ENCODE results near the gene TRAK2. TPM values are rescaled to one million over a fixed set of nuclear protein-coding genes. Genes with fewer than 3 reads are reported as not detected.

The TRAK2 gene
- total RNA-seq, 3 donors from 2014 or later, result 35.4 to 62.2 (median 50.1) TPM

- DNase-seq (ENCODE audit: low spot score in 2 of 2), result no peak
- Histone ChIP-seq H3K27me3 (no peaks in the 10 kb centered on the region), H3K4me1 (peaks cover 0 to 22% of the 10 kb centered on the region in 2 donors), H3K4me3 (no peak overlapping the region), H3K36me3 (no peaks in the 10 kb centered on the region), H3K27ac (no peak overlapping the region), H3K9me3 (no peaks in the 10 kb centered on the region)
- no peak for TF ChIP-seq POLR2AphosphoS5 (IDR thresholded peaks at IDR 0.05)
- TF ChIP-seq CTCF (IDR thresholded peaks at IDR 0.05), result no peak
- no peak for TF ChIP-seq POLR2A (IDR thresholded peaks at IDR 0.05)
- intact Hi-C loops (cut with DNase I; ENCODE audit: low total_unique reads), result no loop called here
These were observed 48.4 kb downstream of the TRAK2 start for GRCh38 chr2:201402651-201403562.

GRCh38 chr2:201401815-201402214, 49.4 kb downstream of the TRAK2 start:
- intact Hi-C loops (cut with DNase I; ENCODE audit: low total_unique reads), result no loop called here
- H3K27me3 ChIP-seq, result no peaks in the 10 kb centered on the region

GRCh38 chr2:201396595-201396994, 54.7 kb downstream of the TRAK2 start:
- Histone ChIP-seq H3K9me3 (no peaks in the 10 kb centered on the region), H3K27ac (no peak overlapping the region), H3K4me1 (no peaks in the 10 kb centered on the region), H3K36me3 (peaks cover 8% of the 10 kb centered on the region), H3K27me3 (no peaks in the 10 kb centered on the region), H3K4me3 (no peak overlapping the region)
- no peak for TF ChIP-seq CTCF (IDR thresholded peaks at IDR 0.05)
- no peak for DNase-seq (ENCODE audit: low spot score in 2 of 2)
- intact Hi-C loops (cut with DNase I; ENCODE audit: low total_unique reads), result no loop called here

More at GRCh38 chr2:201401815-201402214, 49.4 kb downstream of the TRAK2 start:
- Histone ChIP-seq H3K36me3 (no peaks in the 10 kb centered on the region), H3K4me3 (no peak overlapping the region), H3K27ac (peak overlapping the region; percentile 7 to 29), H3K4me1 (peaks cover 0 to 17% of the 10 kb centered on the region in 2 donors), H3K9me3 (no peaks in the 10 kb centered on the region)
- no peak for DNase-seq (ENCODE audit: low spot score in 2 of 2)
- TF ChIP-seq POLR2A (IDR thresholded peaks at IDR 0.05), result no peak
- no peak for TF ChIP-seq CTCF (IDR thresholded peaks at IDR 0.05)
- no peak for TF ChIP-seq POLR2AphosphoS5 (IDR thresholded peaks at IDR 0.05)

- TF ChIP-seq POLR2AphosphoS5 (IDR thresholded peaks at IDR 0.05), result no peak
- no peak for TF ChIP-seq POLR2A (IDR thresholded peaks at IDR 0.05)
- H3K27me3 ChIP-seq, result no peaks in the 10 kb centered on the region
- H3K27ac ChIP-seq, result no peak overlapping the region
- H3K9me3 ChIP-seq, result no peaks in the 10 kb centered on the region
- DNase-seq (ENCODE audit: low spot score in 2 of 2), result no peak
- no peaks in the 10 kb centered on the region for H3K4me1 ChIP-seq
- H3K36me3 ChIP-seq, result peaks cover 5% of the 10 kb centered on the region
- H3K4me3 ChIP-seq, result no peak overlapping the region
- intact Hi-C loops (cut with DNase I; ENCODE audit: low total_unique reads), result no loop called here
These were observed 68.1 kb downstream of the TRAK2 start for GRCh38 chr2:201383136-201383535.

- Histone ChIP-seq H3K27ac (no peak overlapping the region), H3K4me1 (no peaks in the 10 kb centered on the region), H3K4me3 (no peak overlapping the region), H3K27me3 (no peaks in the 10 kb centered on the region), H3K36me3 (peaks cover 5% of the 10 kb centered on the region), H3K9me3 (no peaks in the 10 kb centered on the region)
- TF ChIP-seq POLR2A (IDR thresholded peaks at IDR 0.05) (no peak), POLR2AphosphoS5 (IDR thresholded peaks at IDR 0.05) (no peak), CTCF (IDR thresholded peaks at IDR 0.05) (no peak)
- intact Hi-C loops (cut with DNase I; ENCODE audit: low total_unique reads), result no loop called here
- DNase-seq (ENCODE audit: low spot score in 2 of 2), result no peak
These were observed 72.5 kb downstream of the TRAK2 start for GRCh38 chr2:201378496-201379397.
